Kidney epithelial cell (primary cell): ENCODE results near the gene EHD3. TPM values are rescaled to one million over a fixed set of nuclear protein-coding genes. Genes with fewer than 3 reads are reported as not detected.

Source experiments
- DNase-seq: peaks from one replicate; pipeline ENCODE4 v3.0.0-alpha.2; 2010; ENCODE audit warnings: low read depth
- H3K27me3 ChIP-seq: 2 replicates; pipeline ENCODE4 v1.6.0; 2011; ENCODE audit warnings: low read length; ENCODE audit not compliant: control insufficient read depth, insufficient read depth
- H3K36me3 ChIP-seq: 2 replicates; pipeline ENCODE4 v1.5.1; 2011; ENCODE audit warnings: low read length; ENCODE audit not compliant: control insufficient read depth, insufficient read depth
- H3K4me3 ChIP-seq: 2 replicates; pipeline ENCODE4 v1.5.1; 2011; ENCODE audit warnings: low read depth, mild to moderate bottlenecking, control low read depth, low read length
- total RNA-seq: library from RNA; depleted of rRNA; stranded (reverse); fragments of >200 nt; gene quantifications from 2 replicates; pipeline ENCODE4 v1.2.3, GENCODE V29; 2015
- TF ChIP-seq, protein P1 (sequence below): IDR thresholded peaks from 2 replicates; pipeline ENCODE4 v1.5.1; 2011; ENCODE audit warnings: mild to moderate bottlenecking, moderate library complexity, low read length, control low read depth, inconsistent platforms; ENCODE audit not compliant: insufficient read depth, poor library complexity, severe bottlenecking

The EHD3 gene
- total RNA-seq, 1 donor from 2014 or later = 11.4 TPM

DNA sequence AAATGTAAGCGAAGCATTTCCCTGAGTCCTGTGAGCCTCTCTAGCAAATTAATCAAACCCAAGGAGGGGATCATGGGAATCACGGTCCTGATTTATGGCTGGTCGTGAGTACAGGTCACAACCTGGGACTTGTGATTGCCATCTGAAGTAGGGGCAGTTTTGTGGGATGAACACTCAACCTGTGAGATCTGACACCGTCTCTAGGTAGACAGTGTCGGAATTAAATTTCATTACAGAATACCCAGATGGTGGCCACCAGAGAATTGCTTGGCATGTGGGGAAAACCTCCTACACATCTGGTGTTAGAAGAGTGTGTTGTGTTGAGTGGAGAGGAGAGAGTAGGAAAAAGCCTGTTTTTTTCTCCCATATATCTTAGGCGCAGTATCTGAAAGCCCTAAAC lies 29.2 kb upstream of the EHD3 start:
- no peaks in the 10 kb centered on the region for H3K36me3 ChIP-seq
- DNase-seq = no peak

DNA sequence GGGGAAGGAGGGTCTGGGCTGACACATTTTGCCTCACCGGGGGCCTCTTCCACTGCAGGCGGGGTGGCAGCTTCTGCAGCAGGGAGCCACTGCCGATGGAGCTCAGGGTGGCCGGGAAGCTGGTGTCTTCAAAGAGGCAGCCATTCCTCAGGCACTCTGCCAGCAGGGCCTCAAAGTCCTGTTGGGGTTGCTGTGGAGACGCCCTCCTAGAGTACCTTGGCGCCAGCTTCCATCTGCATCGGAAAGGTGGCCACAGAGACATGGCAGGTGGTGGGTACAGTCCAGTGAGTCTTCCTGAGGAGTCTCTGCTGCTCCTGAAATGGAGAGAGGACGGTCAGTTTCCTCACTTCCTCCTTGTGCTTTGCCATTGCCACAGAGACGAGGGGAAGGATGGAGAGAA lies 28.8 kb upstream of the EHD3 start:
- Histone ChIP-seq H3K36me3 (no peaks in the 10 kb centered on the region), H3K4me3 (no peak overlapping the region), H3K27me3 (peaks cover 3% of the 10 kb centered on the region)
- DNase-seq = no peak
- TF ChIP-seq, protein P1, sequence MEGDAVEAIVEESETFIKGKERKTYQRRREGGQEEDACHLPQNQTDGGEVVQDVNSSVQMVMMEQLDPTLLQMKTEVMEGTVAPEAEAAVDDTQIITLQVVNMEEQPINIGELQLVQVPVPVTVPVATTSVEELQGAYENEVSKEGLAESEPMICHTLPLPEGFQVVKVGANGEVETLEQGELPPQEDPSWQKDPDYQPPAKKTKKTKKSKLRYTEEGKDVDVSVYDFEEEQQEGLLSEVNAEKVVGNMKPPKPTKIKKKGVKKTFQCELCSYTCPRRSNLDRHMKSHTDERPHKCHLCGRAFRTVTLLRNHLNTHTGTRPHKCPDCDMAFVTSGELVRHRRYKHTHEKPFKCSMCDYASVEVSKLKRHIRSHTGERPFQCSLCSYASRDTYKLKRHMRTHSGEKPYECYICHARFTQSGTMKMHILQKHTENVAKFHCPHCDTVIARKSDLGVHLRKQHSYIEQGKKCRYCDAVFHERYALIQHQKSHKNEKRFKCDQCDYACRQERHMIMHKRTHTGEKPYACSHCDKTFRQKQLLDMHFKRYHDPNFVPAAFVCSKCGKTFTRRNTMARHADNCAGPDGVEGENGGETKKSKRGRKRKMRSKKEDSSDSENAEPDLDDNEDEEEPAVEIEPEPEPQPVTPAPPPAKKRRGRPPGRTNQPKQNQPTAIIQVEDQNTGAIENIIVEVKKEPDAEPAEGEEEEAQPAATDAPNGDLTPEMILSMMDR = no peak

More for the DNA sequence above, 29.2 kb upstream of the EHD3 start:
- TF ChIP-seq, protein P1 = no peak
- no peak overlapping the region for H3K4me3 ChIP-seq
- H3K27me3 ChIP-seq = peaks cover 3% of the 10 kb centered on the region

- Histone ChIP-seq H3K36me3 (no peaks in the 10 kb centered on the region), H3K4me3 (no peak overlapping the region), H3K27me3 (peaks cover 3% of the 10 kb centered on the region)
- no peak for DNase-seq
- TF ChIP-seq, protein P1 = no peak
These were observed 28.3 kb upstream of the EHD3 start for GRCh38 chr2:31205613-31206012.

DNA sequence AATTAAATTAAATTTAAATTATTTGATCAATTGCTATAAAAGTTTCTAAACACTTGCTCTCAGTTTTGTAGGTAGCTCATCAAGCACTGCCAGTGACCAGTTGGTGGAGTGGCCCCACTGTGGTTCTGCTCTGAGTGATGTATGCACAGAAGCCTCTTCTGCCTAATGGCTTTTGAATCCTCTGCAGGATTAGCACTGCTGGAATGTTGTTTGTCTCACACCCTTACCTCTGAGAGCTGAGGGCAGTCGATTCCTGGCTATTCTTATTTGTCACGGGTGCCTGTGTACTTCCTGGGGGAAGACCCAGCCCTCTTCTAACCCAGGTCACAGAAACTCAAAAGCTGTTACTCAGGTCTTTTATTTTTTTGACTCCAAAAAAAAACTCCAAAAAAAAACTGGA lies 26.2 kb upstream of the EHD3 start:
- Histone ChIP-seq H3K27me3 (peaks cover 3% of the 10 kb centered on the region), H3K4me3 (no peak overlapping the region), H3K36me3 (no peaks in the 10 kb centered on the region)
- DNase-seq = no peak
- TF ChIP-seq, protein P1 = no peak

DNA sequence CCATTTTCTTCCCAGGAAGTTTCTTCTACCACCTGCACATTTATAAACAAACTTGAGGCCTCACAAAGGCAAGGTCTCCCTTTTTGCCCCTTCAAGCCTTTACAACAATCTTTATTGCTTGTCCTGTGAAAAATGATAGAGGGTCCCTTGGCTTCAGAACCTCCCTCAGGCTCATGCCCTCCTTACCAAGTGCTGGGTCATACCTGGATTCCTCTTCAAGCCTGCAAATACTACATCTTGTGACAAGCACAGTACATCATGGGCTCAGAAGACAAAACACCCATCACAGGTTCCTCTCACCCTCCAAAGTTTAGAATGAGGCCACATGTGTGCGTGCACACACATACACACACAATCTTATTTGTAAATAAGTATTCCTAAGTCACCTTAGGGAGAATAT lies 25.7 kb upstream of the EHD3 start:
- H3K27me3 ChIP-seq = peaks cover 3% of the 10 kb centered on the region
- no peak overlapping the region for H3K4me3 ChIP-seq
- TF ChIP-seq, protein P1 = no peak
- no peak for DNase-seq
- H3K36me3 ChIP-seq = no peaks in the 10 kb centered on the region
